ENCODE results near the gene MRPL24.

- TF ChIP-seq SUZ12 (IDR thresholded peaks at IDR 0.05; ENCODE audit: low read length) (no peak), FOSL1 (IDR thresholded peaks at IDR 0.05; ENCODE audit: insufficient read depth, low read depth, low read length) (no peak), CHD1 (IDR thresholded peaks at IDR 0.05; ENCODE audit: low read depth, low read length) (no peak), SIN3A (conservative IDR thresholded peaks at IDR 0.05 in 1 of 2, IDR thresholded peaks at IDR 0.05 in 1 of 2; ENCODE audit: low read depth in 1 of 2, low read length in 2 of 2) (no peak), RNF2 (IDR thresholded peaks at IDR 0.05; ENCODE audit: borderline replicate concordance, low read depth, low read length, missing control alignments, poor library complexity, severe bottlenecking) (no peak), CEBPB (IDR thresholded peaks at IDR 0.05; ENCODE audit: low read depth, low read length) (no peak)
- TF ChIP-seq, protein P1, sequence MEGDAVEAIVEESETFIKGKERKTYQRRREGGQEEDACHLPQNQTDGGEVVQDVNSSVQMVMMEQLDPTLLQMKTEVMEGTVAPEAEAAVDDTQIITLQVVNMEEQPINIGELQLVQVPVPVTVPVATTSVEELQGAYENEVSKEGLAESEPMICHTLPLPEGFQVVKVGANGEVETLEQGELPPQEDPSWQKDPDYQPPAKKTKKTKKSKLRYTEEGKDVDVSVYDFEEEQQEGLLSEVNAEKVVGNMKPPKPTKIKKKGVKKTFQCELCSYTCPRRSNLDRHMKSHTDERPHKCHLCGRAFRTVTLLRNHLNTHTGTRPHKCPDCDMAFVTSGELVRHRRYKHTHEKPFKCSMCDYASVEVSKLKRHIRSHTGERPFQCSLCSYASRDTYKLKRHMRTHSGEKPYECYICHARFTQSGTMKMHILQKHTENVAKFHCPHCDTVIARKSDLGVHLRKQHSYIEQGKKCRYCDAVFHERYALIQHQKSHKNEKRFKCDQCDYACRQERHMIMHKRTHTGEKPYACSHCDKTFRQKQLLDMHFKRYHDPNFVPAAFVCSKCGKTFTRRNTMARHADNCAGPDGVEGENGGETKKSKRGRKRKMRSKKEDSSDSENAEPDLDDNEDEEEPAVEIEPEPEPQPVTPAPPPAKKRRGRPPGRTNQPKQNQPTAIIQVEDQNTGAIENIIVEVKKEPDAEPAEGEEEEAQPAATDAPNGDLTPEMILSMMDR (IDR thresholded peaks at IDR 0.05; ENCODE audit: control extremely low read depth in 1 of 3, insufficient read depth in 1 of 3, low read depth in 1 of 3, low read length in 3 of 3): no peak
Measured at GRCh38 chr1:156742017-156742416, 1.1 kb upstream of the MRPL24 start.

Measured in H1 (cell line).